Left colon (tissue), 2 donors: ENCODE data around the gene THADA. TPM values are rescaled to one million over a fixed set of nuclear protein-coding genes. Genes with fewer than 3 reads are reported as not detected.
A peak's percentile ranks its signal among the peaks of the same experiment; 100 is the strongest.

Experiments used
- ATAC-seq: fragments of 200-7000 bp; cut with Tn5 transposase; one replicate; pipeline ENCODE4 v1.9.1; 2020; ENCODE audit warnings: mild to moderate bottlenecking, moderate library complexity
- DNase-seq, 2 donors: peaks; one replicate each; pipeline ENCODE4 v3.0.0-alpha.2; 2020
- intact Hi-C, 2 donors: fragments of 100-400 bp; cut with DNase I in 1 of 2; cut with micrococcal nuclease in 1 of 2; formaldehyde crosslinking; loops; one replicate each; pipeline versions ENCODE4 v1.11.2 to v1.14.0; 2022; cut with DNase I, micrococcal nuclease
- total RNA-seq, 2 donors: library from RNA; stranded (reverse); fragmentation: NEBNext Ultra II Directional; extraction: Animal tissue kit (Norgen Biotek cat#: 25700); gene quantifications; one replicate each; pipeline ENCODE4 v1.2.1, GENCODE V29; 2021
- donor health status: DM: no; HTN: no; CAD: no.
- donor health status: DM: yes; HTN: yes; CAD: no.

The THADA gene
- total RNA-seq, 2 donors from 2014 or later: 18.7 to 20.3 TPM

DNA sequence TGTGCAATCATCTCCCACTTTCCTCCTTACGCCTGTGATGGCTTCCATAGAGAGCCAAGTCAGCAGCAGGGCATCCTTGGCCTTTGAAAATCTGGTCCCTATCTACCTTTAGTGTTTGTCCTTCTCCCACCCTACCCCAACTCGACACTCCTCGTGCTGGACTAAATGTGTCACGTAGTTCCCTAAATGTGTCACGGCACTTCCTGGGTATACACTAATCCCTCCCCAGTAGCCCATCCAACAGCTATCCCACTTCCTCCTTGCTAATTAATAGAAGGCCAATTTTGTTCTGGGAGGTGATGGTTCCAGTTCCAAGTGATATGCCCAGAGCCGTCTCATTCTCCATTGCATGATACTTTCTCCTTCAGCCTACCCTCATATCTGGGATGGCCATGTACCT is 332.9 kb downstream of the THADA start:
- ATAC-seq (no peak), DNase-seq (no peak)
- intact Hi-C loops: no loop called here

DNA sequence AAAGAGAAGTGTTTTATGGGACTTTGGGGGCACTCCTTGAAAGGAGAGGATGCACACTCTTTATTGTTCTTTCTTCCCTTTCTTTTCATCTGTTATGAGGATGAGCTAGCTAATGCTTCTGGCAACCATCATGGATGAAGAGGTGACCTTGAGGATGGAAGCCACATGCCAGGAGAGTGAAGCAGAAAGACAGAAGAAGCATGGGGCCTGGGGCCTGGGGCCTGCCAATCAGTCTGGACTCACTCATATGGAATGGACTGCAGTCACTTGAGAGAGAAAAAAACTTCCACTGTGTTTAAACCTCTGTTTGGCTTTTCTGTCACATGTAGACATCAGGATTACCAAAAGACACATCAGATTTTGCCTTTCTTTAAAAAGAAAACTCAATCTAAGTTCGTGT is 333.6 kb downstream of the THADA start:
- ATAC-seq (no peak), DNase-seq (no peak)
- intact Hi-C loops: no loop called here

GRCh38 chr2:43259512-43259911 is 336.3 kb downstream of the THADA start:
- intact Hi-C loops: no loop called here
- ATAC-seq (no peak), DNase-seq (no peak)

DNA sequence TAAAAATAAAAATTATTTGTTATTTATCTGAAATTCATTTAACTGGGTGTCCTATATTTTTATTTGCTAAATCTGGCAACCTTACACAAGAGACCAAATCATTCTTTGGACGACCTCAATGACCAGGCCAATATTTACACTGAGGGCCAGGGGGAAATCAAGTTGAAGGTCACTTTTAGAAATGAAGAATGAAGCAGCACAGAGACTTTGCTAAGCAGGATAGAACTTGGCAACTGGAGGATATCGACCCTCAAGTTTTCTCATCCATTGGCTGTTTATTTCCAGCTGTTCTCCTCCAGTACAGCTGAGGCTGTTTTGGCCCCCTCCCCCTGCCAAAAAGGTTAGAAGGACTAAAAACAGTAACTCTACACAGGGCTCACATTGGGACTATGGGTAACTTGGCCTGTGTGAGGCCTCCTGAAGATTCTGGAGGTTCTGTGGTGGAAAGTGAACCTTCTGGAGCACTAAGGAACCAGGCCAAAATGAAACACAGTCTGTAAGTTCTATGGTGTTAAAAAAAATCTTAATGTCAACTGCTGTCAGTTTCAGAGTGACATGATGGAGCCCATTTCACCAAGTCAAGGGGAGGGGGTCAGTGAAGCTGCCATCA is 337.2 kb downstream of the THADA start:
- DNase-seq (no peak), ATAC-seq (no peak)
- intact Hi-C loops: no loop called here

DNA sequence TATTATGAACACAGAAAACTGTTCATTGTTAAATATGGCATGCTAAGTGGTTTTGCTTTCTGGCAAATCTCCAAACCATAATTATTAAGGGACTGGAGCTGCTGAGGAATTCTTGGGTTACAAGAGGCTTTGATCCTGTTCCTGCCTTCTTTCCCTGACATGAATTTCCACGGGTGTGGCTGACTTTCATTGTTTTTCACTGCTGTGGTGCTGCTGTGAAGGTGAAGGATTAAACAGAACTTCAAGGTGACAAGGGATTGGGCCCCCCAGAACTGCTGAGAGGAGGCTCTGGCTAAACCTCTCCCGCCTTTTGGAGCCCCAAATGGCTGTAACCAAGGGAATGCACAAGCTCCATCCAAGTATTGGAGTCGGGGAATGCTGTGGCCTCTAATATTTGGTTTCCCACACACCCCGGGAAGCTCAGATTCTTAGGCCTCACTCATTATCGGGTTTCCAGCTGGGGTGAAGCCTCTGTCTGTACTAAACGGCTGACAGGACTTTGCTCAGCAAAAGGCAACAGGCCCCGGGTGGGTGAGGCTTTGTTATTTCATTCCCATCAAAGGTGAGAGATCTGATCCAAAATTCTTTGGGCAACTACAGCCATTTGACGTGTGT is 340.4 kb downstream of the THADA start:
- DNase-seq: no peak
- ATAC-seq: no peak
- intact Hi-C loops: no loop called here

GRCh38 chr2:43254331-43254730 is 341.5 kb downstream of the THADA start:
- DNase-seq: no peak
- ATAC-seq: no peak
- intact Hi-C loops: no loop called here

- ATAC-seq (no peak), DNase-seq (no peak)
- intact Hi-C loops: no loop called here
Observed at GRCh38 chr2:43251171-43251731, 344.6 kb downstream of the THADA start.

GRCh38 chr2:43250015-43250414 is 345.8 kb downstream of the THADA start:
- DNase-seq (no peak), ATAC-seq (no peak)
- intact Hi-C loops: no loop called here

- ATAC-seq (no peak), DNase-seq (no peak)
- intact Hi-C loops: no loop called here
Observed at GRCh38 chr2:43248621-43249020, 347.2 kb downstream of the THADA start.

GRCh38 chr2:43246641-43247040 is 349.2 kb downstream of the THADA start:
- intact Hi-C loops: no loop called here
- no peak for ATAC-seq
- DNase-seq: no peak

DNA sequence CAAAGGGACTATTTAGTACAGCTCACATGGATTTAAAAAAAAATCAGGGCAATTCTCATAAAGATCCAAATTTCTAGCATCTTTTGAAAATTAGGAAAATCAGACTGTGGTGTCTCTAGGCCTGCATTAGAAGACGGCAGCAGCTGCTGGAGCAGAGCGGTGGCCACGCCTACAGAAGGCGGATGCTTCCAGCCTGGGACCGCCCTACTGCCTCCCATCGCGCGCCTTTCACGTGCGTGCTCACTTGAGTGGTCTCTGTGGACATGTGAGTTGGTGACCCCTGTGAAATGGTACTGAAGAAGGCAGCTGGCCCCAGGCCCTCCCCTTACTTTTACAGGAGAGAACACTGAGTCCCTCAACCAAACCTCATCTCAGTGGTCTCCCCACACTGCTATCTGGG is 354.3 kb downstream of the THADA start:
- ATAC-seq (no peak), DNase-seq (no peak)
- intact Hi-C loops: no loop called here

DNA sequence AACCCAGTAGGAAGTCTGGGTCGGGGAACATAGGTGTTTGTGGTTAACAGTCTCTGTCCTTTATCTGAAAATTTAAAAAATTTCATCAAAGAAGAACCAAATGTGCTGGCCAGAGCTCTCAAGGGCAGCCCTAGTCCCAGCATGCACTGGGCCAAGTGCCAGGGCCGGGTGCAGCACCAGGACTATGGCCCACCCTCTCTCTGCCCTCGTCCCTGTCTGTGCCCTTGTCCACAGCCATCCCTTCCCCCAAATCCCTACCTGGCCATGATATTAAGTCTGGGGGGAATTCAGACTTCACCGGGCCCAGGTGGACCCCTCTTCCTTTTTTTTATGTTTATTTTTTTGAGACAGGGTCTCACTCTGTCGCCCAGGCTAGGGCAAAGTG is 355.1 kb downstream of the THADA start:
- no peak for ATAC-seq
- intact Hi-C loops: no loop called here
- DNase-seq: no peak

GRCh38 chr2:43239981-43240765 is 355.7 kb downstream of the THADA start:
- ATAC-seq (peak; percentile 19), DNase-seq (no peak)
- intact Hi-C loops: loop anchor here in 1 of 2 donors (10.0 kb wide), 1 partner anchor 245 kb away; no protein-coding TSS in a partner anchor

- DNase-seq: no peak
- no peak for ATAC-seq
- intact Hi-C loops: loop anchor here in 1 of 2 donors (10.0 kb wide), 1 partner anchor 246 kb away; no protein-coding TSS in a partner anchor
Observed at GRCh38 chr2:43238813-43239212, 357.0 kb downstream of the THADA start.

GRCh38 chr2:43238176-43238575 is 357.7 kb downstream of the THADA start:
- DNase-seq: no peak
- intact Hi-C loops: loop anchor here in 1 of 2 donors (10.0 kb wide), 1 partner anchor 247 kb away; no protein-coding TSS in a partner anchor

DNA sequence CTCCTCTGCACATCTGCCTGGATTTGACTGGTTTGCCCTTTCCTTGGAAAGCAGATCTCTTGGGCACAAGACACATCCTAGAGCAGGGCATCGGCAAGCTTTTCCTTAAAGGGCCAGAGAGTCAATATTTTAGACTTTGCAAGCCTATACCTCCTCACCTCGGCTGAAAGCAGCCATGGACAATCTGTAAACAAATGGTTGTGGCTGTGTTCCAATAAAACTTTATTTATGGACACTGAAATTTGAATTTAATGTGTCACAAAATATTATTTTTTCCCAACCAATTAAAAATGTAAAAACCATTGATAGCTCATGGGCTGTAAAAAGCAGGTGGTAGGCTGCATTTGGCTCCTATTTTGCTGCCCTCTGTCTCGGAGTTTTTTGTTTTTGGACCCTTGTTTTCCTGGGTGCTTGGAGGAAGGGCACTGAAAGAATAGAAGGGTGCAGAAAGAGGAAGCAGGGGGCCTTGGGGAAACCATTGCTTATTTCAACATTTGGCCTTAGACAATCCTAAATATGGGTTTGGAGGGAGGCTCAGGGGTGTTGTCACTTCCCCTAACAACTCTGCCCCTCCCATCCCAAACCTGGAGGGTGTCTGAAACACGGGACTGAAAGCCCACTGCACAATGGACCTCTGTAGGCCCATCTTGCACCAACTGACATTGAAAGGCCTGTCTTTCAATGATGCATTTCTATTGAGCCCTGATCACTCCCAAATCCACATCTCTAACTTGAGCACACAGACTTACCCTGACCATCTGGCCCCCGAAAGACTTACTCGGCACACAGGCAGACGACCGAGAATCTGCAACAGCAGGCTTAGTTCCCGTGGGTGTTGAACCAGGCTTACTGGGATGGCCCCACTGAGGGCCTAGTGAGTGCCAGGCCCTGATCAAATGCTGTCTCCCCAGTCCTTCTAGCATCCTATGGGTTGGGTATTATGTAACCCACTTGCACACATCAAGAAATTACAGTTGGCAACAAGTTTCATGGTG is 362.3 kb downstream of the THADA start:
- ATAC-seq: no peak
- intact Hi-C loops: loop anchor here in 1 of 2 donors (10.0 kb wide), 1 partner anchor 251 kb away; no protein-coding TSS in a partner anchor
- DNase-seq: no peak

More at GRCh38 chr2:43238176-43238575, 357.7 kb downstream of the THADA start:
- no peak for ATAC-seq

- no peak for ATAC-seq
- intact Hi-C loops: loop anchor here in 1 of 2 donors (10.0 kb wide), 1 partner anchor 254 kb away; no protein-coding TSS in a partner anchor
- DNase-seq: no peak
Observed at GRCh38 chr2:43230951-43231827, 364.6 kb downstream of the THADA start.
